Activated naive CD8-positive, alpha-beta T cell treated with anti-CD3 and anti-CD28 coated beads, Interleukin-2, amount 50 U/mL, for 24 hours (primary cell): ENCODE data around the gene TMIE.

ENCODE experiments used
- ATAC-seq: fragments of 150-1000 bp; cut with Tn5 transposase; one replicate; pipeline ENCODE4 v1.10.0; 2021
- DNase-seq: peaks from one replicate; pipeline ENCODE4 v3.0.0; 2021
- H3K27ac Mint-ChIP-seq: one replicate; pipeline ENCODE4 v1.8.0; 2021; ENCODE audit warnings: mild to moderate bottlenecking, mixed read lengths
- H3K27me3 Mint-ChIP-seq: one replicate; pipeline ENCODE4 v1.8.0; 2021; ENCODE audit warnings: mixed read lengths
- H3K36me3 Mint-ChIP-seq: one replicate; pipeline ENCODE4 v1.8.0; 2021; ENCODE audit warnings: low read depth, mixed read lengths
- H3K4me1 Mint-ChIP-seq: one replicate; pipeline ENCODE4 v1.8.0; 2021; ENCODE audit warnings: mixed read lengths
- H3K4me3 Mint-ChIP-seq: one replicate; pipeline ENCODE4 v1.8.0; 2021; ENCODE audit warnings: mild to moderate bottlenecking, moderate library complexity, mixed read lengths
- H3K9me3 Mint-ChIP-seq: one replicate; pipeline ENCODE4 v1.8.0; 2021; ENCODE audit warnings: mixed read lengths

TMIE gene

DNA sequence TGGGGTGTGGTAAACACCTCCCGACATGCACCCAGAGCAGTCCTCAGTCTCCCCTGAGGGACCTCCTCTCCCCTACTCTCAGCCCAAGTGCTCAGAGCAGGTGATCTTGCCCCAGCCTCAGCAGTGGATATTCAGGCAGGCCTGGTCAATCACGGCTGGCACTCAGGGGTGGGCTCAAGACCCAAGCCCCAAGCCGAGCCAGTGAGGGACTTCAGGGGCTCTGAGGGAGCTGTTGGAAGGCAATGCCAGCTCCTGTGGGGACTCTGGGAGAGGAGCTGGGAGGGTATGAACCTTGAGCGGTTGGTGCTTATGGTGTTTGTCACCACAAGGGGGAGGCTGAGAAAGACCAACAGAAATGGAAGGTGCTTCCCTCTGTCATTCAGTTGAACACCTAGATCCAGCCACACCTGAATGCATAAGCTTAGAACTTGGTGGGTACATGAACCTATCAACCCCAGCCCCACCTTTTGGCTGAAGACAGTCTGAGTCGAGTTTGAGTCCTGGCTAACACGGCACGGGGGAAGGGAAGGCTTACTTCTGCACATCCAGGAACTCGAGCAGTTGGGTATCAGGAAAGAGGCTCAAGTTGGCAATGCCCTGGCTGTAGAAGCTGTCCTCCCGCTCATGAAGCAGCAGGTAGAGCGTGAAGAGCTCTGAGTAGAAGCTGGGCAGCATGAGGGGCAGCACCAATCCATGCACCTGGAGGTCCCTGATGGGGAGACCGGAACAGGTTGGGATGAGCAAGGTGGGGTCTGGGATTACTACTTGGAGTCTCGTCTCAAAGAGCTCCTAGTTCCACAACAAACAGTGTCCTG is 27.0 kb upstream of the TMIE start:
- ATAC-seq (no peak), DNase-seq (no peak)
- Mint-ChIP-seq H3K4me1 (no peaks in the 10 kb centered on the region), H3K9me3 (no peaks in the 10 kb centered on the region), H3K27me3 (no peaks in the 10 kb centered on the region), H3K4me3 (no peak overlapping the region), H3K27ac (no peak overlapping the region), H3K36me3 (no peaks in the 10 kb centered on the region)

- DNase-seq, result no peak
- Mint-ChIP-seq H3K4me3 (no peak overlapping the region), H3K4me1 (no peaks in the 10 kb centered on the region), H3K9me3 (no peaks in the 10 kb centered on the region), H3K36me3 (no peaks in the 10 kb centered on the region), H3K27ac (no peak overlapping the region), H3K27me3 (no peaks in the 10 kb centered on the region)
- no peak for ATAC-seq
These were observed 25.8 kb upstream of the TMIE start for GRCh38 chr3:46675426-46675825.

GRCh38 chr3:46675843-46676567 is 25.2 kb upstream of the TMIE start:
- no peaks in the 10 kb centered on the region for H3K36me3 Mint-ChIP-seq
- H3K4me1 Mint-ChIP-seq, result no peaks in the 10 kb centered on the region
- no peaks in the 10 kb centered on the region for H3K27me3 Mint-ChIP-seq
- no peaks in the 10 kb centered on the region for H3K9me3 Mint-ChIP-seq
- ATAC-seq (no peak), DNase-seq (no peak)
- no peak overlapping the region for H3K27ac Mint-ChIP-seq
- H3K4me3 Mint-ChIP-seq, result no peak overlapping the region

GRCh38 chr3:46676601-46677410 is 24.4 kb upstream of the TMIE start:
- no peak for DNase-seq
- Mint-ChIP-seq H3K9me3 (no peaks in the 10 kb centered on the region), H3K4me3 (no peak overlapping the region), H3K27me3 (no peaks in the 10 kb centered on the region), H3K4me1 (no peaks in the 10 kb centered on the region), H3K36me3 (no peaks in the 10 kb centered on the region), H3K27ac (no peak overlapping the region)
- ATAC-seq, result no peak

- ATAC-seq (no peak), DNase-seq (no peak)
- no peaks in the 10 kb centered on the region for H3K9me3 Mint-ChIP-seq
- H3K27me3 Mint-ChIP-seq, result no peaks in the 10 kb centered on the region
- no peaks in the 10 kb centered on the region for H3K36me3 Mint-ChIP-seq
- H3K4me1 Mint-ChIP-seq, result no peaks in the 10 kb centered on the region
- no peak overlapping the region for H3K27ac Mint-ChIP-seq
- no peak overlapping the region for H3K4me3 Mint-ChIP-seq
These were observed 23.8 kb upstream of the TMIE start for GRCh38 chr3:46677411-46677726.

GRCh38 chr3:46678280-46678679 is 22.9 kb upstream of the TMIE start:
- ATAC-seq (no peak), DNase-seq (no peak)
- Mint-ChIP-seq H3K9me3 (no peaks in the 10 kb centered on the region), H3K27me3 (no peaks in the 10 kb centered on the region), H3K4me1 (no peaks in the 10 kb centered on the region), H3K4me3 (no peak overlapping the region), H3K36me3 (no peaks in the 10 kb centered on the region), H3K27ac (no peak overlapping the region)

DNA sequence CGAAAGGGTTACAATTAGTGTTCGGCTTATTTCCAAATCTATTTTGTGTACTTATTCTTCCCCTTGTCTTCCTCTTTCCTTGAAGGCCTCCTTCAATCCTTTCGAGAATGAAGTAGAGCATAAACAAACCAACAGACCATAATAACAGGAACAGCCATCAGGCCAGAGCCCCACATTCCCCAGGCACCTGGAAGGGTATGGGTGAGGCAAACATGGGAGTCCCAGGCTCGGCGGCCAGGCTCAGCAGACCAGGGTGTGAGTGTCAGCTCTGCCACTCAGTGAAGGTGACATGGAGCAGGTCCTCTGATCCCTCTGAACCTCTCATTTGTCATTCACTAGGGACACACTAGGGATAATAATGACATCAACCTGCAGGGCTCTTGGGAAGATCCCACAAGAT is 21.5 kb upstream of the TMIE start:
- H3K27me3 Mint-ChIP-seq, result no peaks in the 10 kb centered on the region
- no peaks in the 10 kb centered on the region for H3K36me3 Mint-ChIP-seq
- no peaks in the 10 kb centered on the region for H3K9me3 Mint-ChIP-seq
- H3K4me3 Mint-ChIP-seq, result no peak overlapping the region
- no peak for ATAC-seq
- H3K4me1 Mint-ChIP-seq, result no peaks in the 10 kb centered on the region
- DNase-seq, result no peak
- no peak overlapping the region for H3K27ac Mint-ChIP-seq

DNA sequence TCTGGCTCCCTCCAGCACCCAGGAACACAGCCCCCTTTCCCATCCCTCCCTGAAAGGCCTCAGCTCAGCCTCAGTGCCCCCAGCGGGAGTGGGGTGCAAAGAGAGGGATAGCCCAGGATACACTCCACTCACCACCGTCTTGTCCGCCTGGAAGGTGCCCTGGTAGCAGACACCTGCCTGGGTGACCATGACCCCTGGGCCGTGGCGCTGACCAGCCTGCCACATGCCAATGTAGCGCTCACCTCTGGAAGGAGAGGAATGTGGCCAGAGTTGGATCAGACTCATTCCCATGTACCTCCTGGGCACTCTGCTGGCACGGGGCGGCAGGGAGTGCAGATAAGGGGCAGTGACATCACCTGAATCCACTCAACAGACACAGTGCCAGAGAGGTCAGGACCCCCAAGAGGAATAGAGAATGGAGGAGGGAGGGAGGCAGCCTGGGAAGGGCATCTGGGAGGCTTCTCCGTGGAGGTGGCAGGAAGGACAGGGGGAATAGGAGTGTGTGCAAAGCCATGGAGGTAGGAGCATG is 20.8 kb upstream of the TMIE start:
- no peak overlapping the region for H3K4me3 Mint-ChIP-seq

GRCh38 chr3:46681387-46681786 is 19.8 kb upstream of the TMIE start:
- H3K9me3 Mint-ChIP-seq, result no peaks in the 10 kb centered on the region
- H3K36me3 Mint-ChIP-seq, result no peaks in the 10 kb centered on the region
- no peak overlapping the region for H3K4me3 Mint-ChIP-seq
- no peak overlapping the region for H3K27ac Mint-ChIP-seq
- ATAC-seq (no peak), DNase-seq (no peak)
- H3K27me3 Mint-ChIP-seq, result no peaks in the 10 kb centered on the region
- no peaks in the 10 kb centered on the region for H3K4me1 Mint-ChIP-seq

More for the DNA sequence above, 20.8 kb upstream of the TMIE start:
- H3K9me3 Mint-ChIP-seq, result no peaks in the 10 kb centered on the region
- H3K27ac Mint-ChIP-seq, result no peak overlapping the region
- ATAC-seq (no peak), DNase-seq (no peak)
- no peaks in the 10 kb centered on the region for H3K36me3 Mint-ChIP-seq
- no peaks in the 10 kb centered on the region for H3K27me3 Mint-ChIP-seq
- no peaks in the 10 kb centered on the region for H3K4me1 Mint-ChIP-seq

DNA sequence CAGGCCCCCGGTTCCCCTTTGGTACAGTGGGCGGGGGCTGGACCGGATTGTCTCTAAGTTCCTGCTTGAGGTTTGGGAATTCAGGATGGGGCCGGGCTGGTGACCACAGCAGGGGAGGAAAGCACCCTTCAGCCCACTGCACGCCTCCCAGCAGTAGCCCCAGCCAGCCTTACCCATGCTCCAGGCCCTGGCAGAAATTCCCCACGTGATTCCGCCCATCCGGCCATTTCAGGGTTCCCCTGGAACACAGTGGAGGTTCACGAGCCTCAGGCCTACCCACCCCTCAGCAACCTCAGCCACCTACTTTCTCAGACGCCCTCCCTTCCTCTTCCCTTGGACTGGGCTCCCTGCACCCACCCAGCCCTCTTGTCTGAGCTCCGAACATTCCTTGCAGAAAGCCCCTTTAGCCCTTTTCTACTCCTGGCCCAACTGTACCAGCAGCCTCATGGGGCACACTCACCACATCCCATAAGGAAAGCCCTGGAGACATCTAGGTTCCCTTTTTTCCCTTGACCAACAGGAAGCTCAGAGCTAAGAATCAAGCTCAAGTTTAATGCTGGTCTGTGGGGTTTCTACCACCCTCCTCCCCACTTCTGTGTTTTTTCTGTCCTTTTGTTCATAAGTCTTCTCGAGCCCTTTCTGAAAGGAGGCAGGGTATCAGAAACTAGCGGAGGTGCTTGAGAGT is 19.2 kb upstream of the TMIE start:
- Mint-ChIP-seq H3K9me3 (no peaks in the 10 kb centered on the region), H3K4me3 (no peak overlapping the region), H3K4me1 (no peaks in the 10 kb centered on the region), H3K36me3 (no peaks in the 10 kb centered on the region), H3K27ac (no peak overlapping the region), H3K27me3 (no peaks in the 10 kb centered on the region)
- ATAC-seq (no peak), DNase-seq (no peak)

DNA sequence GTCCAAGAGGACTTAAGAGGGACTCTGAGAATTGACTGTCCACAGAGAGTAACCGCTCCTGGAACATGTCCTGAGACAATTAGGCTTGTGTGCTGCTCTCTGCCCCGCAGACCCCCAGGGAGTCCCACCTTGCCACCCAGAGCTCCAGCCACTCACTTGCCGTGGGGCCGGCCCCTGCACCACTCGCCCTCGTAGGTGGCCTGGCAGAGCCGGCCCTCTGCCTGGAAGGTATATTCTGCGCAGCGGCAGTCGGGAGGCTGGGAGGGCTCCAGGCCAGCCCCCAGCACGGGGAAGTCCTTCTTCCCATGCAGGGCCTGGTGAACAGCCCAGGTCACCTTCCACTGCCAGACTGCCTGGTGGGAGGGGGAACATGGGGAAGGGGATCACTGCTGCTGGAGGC is 18.2 kb upstream of the TMIE start:
- H3K27ac Mint-ChIP-seq, result no peak overlapping the region
- no peaks in the 10 kb centered on the region for H3K27me3 Mint-ChIP-seq
- H3K36me3 Mint-ChIP-seq, result no peaks in the 10 kb centered on the region
- H3K9me3 Mint-ChIP-seq, result no peaks in the 10 kb centered on the region
- no peaks in the 10 kb centered on the region for H3K4me1 Mint-ChIP-seq
- DNase-seq (no peak), ATAC-seq (no peak)
- H3K4me3 Mint-ChIP-seq, result no peak overlapping the region

DNA sequence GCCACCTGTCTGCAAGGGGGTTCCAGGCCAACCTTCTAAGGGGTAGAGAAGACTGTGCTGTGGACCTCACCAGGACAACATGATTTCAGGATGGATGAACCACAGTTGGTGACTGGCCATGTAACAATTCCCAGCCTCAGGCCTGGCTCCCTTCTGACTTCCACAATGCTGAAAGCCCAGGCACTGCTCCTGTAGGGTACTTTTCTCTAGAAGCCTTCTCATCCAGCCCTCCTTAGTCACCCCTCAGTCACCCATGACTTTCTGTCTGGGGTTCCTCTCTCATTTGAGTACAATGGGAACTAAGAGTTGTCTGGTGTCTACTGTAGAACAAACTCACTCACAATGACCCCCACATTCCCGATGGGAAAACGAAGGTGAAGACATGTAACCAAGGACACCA is 16.3 kb upstream of the TMIE start:
- no peak overlapping the region for H3K27ac Mint-ChIP-seq
- no peaks in the 10 kb centered on the region for H3K9me3 Mint-ChIP-seq
- DNase-seq (no peak), ATAC-seq (no peak)
- H3K27me3 Mint-ChIP-seq, result no peaks in the 10 kb centered on the region
- no peaks in the 10 kb centered on the region for H3K36me3 Mint-ChIP-seq
- H3K4me3 Mint-ChIP-seq, result no peak overlapping the region
- no peaks in the 10 kb centered on the region for H3K4me1 Mint-ChIP-seq

DNA sequence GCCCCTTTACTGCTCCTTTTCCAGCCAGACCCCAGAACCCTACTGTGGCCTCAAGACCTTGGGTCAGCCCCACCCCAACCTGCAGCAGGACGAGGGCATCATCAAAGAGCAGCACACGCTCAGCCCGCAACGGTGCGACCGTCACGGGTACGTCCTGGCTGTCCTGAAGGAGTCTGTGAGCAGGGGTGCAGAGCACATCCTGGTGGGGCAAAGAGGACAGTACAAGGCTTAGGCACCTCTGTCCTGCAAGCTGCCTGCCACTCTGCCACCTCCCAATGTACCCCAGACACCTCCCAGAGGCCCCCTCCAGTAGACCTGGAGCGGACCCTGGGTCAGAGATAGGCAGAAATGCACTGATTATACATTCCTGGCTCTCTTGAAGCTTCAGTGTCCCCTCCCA is 15.7 kb upstream of the TMIE start:
- Mint-ChIP-seq H3K9me3 (no peaks in the 10 kb centered on the region), H3K27me3 (no peaks in the 10 kb centered on the region), H3K4me3 (no peak overlapping the region), H3K36me3 (no peaks in the 10 kb centered on the region), H3K27ac (no peak overlapping the region), H3K4me1 (no peaks in the 10 kb centered on the region)
- DNase-seq, result no peak
- ATAC-seq, result no peak

GRCh38 chr3:46690798-46691197 is 10.4 kb upstream of the TMIE start:
- H3K36me3 Mint-ChIP-seq, result no peaks in the 10 kb centered on the region
- H3K4me1 Mint-ChIP-seq, result peaks cover 25% of the 10 kb centered on the region
- no peak overlapping the region for H3K27ac Mint-ChIP-seq
- no peaks in the 10 kb centered on the region for H3K9me3 Mint-ChIP-seq
- peaks cover 6% of the 10 kb centered on the region for H3K27me3 Mint-ChIP-seq
- ATAC-seq (no peak), DNase-seq (no peak)
- no peak overlapping the region for H3K4me3 Mint-ChIP-seq
